ENCODE results near the gene LRP2BP.

LRP2BP gene

DNA sequence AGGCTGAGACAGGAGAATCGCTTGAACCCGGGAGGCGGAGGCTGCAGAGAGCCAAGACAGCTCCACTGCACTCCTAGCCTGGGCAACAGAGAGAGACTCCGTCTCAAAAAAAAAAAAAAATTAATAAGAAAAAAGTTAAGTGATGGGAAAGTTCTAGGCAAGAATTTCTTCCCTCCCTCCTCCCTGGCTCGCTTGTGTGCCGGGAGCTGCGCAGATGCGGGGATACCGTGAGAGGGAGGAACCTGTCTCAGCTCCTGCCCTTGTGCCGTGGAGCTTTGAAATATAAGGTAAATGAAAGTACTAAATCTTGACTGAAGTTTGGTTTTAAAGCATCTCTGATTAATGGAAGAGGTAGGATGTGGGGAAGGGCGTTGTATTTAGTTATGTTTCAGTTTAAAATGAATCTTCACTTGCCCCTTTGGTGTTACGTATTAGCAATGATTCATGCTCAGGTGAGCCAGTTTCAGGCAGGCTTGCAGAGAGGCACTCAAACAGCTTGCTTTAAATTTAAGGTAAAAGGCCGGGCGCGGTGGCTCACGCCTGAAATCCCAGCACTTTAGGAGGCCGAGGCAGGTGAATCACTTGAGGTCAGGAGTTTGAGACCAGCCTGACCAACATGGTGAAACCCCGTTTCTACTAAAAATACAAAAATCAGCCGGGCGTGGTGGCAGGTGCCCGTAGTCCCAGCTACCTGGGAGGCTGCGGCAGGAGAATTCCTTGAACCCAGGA is 31.4 kb upstream of the LRP2BP start:
- H3K4me3 ChIP-seq (ENCODE audit: low read length) = no peak overlapping the region
- DNase-seq (ENCODE audit: low read depth) = no peak
- TF ChIP-seq, protein P1, sequence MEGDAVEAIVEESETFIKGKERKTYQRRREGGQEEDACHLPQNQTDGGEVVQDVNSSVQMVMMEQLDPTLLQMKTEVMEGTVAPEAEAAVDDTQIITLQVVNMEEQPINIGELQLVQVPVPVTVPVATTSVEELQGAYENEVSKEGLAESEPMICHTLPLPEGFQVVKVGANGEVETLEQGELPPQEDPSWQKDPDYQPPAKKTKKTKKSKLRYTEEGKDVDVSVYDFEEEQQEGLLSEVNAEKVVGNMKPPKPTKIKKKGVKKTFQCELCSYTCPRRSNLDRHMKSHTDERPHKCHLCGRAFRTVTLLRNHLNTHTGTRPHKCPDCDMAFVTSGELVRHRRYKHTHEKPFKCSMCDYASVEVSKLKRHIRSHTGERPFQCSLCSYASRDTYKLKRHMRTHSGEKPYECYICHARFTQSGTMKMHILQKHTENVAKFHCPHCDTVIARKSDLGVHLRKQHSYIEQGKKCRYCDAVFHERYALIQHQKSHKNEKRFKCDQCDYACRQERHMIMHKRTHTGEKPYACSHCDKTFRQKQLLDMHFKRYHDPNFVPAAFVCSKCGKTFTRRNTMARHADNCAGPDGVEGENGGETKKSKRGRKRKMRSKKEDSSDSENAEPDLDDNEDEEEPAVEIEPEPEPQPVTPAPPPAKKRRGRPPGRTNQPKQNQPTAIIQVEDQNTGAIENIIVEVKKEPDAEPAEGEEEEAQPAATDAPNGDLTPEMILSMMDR (conservative IDR thresholded peaks at IDR 0.05; ENCODE audit: low read depth, low read length) = no peak

DNA sequence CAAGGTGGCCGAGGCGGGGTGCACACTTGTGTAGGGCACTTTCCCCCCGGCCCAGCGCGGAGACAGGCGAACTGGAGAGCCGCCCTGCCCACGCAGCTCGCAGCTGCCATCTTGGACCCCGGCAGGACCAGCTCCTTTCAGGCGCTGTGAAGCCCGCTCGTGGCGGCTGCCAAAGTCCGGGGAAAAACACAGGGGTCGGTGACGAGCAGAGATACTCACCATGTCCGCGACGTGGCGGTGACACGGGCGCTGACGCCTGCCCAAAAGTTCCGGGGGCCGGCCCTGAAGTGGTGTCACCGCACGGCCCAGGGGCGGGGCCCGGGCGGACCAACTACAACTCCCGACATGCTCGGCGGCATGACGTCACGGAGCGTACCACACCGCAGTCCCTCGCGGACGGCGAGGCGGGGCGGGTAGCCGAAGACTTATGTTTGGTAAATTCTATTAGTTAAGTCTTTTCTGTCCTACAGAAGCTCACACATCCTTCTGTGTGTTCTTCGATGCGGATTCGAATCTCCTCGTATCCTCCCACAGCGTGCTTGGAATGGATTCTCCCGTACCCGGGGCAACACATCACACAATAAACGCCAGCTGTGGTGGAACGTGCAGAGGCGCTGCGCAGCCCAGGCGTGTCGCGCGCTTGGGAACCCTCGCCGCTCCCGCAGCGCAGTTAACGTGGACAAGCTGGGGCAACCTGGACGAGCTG is 30.1 kb upstream of the LRP2BP start, which contains the start of gene UFSP2:
UFSP2 (minus strand) TSS at position 318 of the 706 bp plus-strand sequence; CDS start at position 222, 96 bp downstream.
- peak; percentile 46 for DNase-seq (ENCODE audit: low read depth)
- H3K4me3 ChIP-seq (ENCODE audit: low read length) = peak within 1 kb of the TSS; percentile 94
- TF ChIP-seq, protein P1 (conservative IDR thresholded peaks at IDR 0.05; ENCODE audit: low read depth, low read length) = no peak

DNA sequence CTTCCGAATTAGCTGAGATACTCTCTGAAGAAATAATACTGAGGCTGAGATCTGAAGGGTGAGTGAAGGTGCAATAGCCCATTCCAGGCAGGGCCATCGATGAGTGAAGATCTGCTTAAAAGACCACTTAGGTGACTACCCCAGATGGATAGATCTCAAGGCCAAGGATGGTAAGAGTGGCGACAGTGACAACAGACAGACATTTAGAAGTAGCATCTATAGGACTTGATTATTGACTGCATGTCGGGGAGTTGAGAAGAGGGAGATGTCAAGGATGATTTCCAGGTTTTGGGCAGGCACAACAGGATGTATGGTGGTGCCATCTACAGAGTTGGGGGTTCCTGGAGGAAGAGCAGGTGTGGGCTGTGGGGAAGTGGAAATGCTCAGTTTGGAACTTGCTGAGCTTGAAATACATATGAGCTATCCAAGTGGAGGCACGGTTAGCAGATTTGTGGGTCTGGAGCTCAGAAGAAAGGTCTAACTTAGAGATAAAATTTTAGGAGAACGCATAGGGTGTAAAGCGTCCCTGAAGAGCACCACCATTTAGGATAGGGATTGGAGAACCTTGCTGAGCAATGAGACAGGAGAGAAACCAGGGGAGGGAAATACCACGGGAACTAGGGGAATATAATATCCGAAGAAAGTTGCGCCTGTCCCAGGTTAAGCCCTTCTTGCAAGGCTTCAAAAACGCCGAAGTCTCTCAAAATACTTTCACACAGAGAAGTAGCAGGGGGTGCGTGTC is 29.4 kb upstream of the LRP2BP start:
- no peak for DNase-seq (ENCODE audit: low read depth)
- H3K4me3 ChIP-seq (ENCODE audit: low read length) = peak overlapping the region; percentile 94
- TF ChIP-seq, protein P1 (conservative IDR thresholded peaks at IDR 0.05; ENCODE audit: low read depth, low read length) = no peak

DNA sequence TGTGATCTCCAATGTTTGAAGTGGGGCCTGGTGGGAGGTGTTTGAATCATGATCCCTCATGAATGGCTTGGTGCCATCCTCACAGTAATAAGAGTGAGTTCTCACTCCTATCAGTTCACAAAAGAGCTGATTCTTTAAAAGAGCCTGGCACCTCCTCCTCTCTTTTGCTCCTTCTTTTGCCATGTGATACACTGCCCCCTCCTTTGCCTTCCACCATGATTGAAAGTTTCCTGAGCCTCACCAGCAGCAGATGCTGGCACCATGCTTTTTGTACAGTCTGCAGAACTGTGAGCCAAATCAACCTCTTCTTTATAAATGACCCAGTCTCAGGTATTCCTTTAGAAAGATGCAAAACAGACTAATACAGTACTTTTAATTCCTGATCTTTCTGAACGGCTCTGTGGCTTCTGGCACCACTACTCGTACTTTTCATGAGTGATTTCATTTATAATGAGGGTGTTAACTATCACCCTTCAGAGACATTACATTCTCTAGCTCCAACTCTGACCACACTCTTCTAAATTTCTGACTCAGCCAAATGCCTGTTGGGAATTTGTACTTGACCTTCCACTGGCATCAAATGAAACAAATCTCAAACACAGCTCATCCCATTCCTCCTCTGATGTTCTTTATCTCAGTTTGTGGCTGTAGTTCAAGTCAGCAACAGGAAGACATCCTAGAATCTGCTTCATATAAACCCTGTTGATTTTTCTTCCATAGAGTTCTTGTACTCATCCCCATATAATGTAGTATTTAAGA is 25.8 kb upstream of the LRP2BP start:
- DNase-seq (ENCODE audit: low read depth) = no peak
- no peak overlapping the region for H3K4me3 ChIP-seq (ENCODE audit: low read length)

DNA sequence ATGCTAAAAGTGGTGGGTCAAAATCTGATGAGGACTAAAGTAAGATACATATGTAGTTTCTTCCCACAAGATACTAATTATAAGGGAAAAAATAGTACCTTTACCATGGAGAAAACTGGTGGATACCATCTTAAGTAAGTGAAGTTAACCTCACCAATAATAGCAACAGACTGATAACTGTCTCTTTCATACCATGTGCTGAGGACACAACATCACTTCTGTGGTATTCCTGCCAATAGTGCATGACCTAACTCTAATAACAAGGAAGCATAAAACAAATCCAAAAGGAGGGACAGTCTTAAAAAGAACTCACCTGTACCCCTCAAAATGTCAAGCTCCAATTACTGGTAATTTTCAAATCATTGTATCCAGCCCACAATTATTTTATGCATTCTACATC is 21.2 kb upstream of the LRP2BP start:
- TF ChIP-seq, protein P1 (conservative IDR thresholded peaks at IDR 0.05; ENCODE audit: low read depth, low read length) = no peak
- DNase-seq (ENCODE audit: low read depth) = no peak
- no peak overlapping the region for H3K4me3 ChIP-seq (ENCODE audit: low read length)

More for the DNA sequence above, 25.8 kb upstream of the LRP2BP start:
- TF ChIP-seq, protein P1 (conservative IDR thresholded peaks at IDR 0.05; ENCODE audit: low read depth, low read length) = no peak

DNA sequence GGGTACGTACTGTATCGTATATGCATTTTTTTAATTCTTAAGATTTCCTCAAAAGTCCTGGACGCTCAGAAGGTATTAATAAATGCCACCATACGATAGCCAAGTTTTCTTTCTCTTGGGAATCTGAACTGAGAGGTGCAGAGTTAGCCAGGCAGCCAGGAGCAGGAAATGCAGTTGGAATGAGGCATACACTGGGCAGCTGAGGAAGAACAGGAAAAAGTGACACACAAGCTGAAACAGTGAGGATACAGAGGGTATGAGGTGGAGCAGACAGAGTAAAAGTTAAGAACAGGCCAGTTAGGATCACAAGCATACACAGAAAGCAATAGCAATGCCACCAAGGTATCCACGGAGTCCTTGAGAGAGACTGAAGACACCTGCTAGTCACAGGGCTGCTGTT is 16.7 kb upstream of the LRP2BP start:
- TF ChIP-seq, protein P1 (conservative IDR thresholded peaks at IDR 0.05; ENCODE audit: low read depth, low read length) = no peak
- H3K4me3 ChIP-seq (ENCODE audit: low read length) = no peak overlapping the region
- no peak for DNase-seq (ENCODE audit: low read depth)
